Peyer's patch (tissue), 4 donors: Measurements from ENCODE around the gene NXT1. TPM values are rescaled to one million over a fixed set of nuclear protein-coding genes. Genes with fewer than 3 reads are reported as not detected.

Source experiments
- DNase-seq, 3 donors: peaks; one replicate each; pipeline ENCODE4 v3.0.0-alpha.2; 2017 to 2019
- H3K27ac ChIP-seq, 4 donors: fragments of 200-600 bp; sonication (generic); one replicate each; pipeline ENCODE4 v1.5.1; 2016 to 2019
- H3K27me3 ChIP-seq, 2 donors: fragments of 200-600 bp; sonication (generic); one replicate each; pipeline ENCODE4 v1.5.1; 2019
- H3K36me3 ChIP-seq, 3 donors: fragments of 200-600 bp; sonication (generic); one replicate each; pipeline ENCODE4 v1.5.1; 2016 to 2019
- H3K4me1 ChIP-seq, 4 donors: fragments of 200-600 bp; sonication (generic); one replicate each; pipeline ENCODE4 v1.5.1; 2016 to 2019
- H3K4me3 ChIP-seq, 4 donors: fragments of 200-600 bp; sonication (generic); 1 replicate in 3 of 4; 2 replicates in 1 of 4; pipeline ENCODE4 v1.5.1; 2016 to 2019; ENCODE audit warnings: mild to moderate bottlenecking in 1 of 4
- H3K9me3 ChIP-seq, 4 donors: fragments of 200-600 bp; sonication (generic); one replicate each; pipeline ENCODE4 v1.5.1; 2016 to 2019; ENCODE audit warnings: mild to moderate bottlenecking in 1 of 4
- POLR2A ChIP-seq, 2 donors: fragments of 450-650 bp; IDR thresholded peaks; one replicate each; pipeline ENCODE4 v1.5.1; 2017; ENCODE audit warnings: antibody characterized with exemption in 2 of 2, mild to moderate bottlenecking in 2 of 2, moderate library complexity in 2 of 2
- total RNA-seq, 4 donors: library from RNA; depleted of rRNA; stranded (reverse); fragments of >200 nt; gene quantifications; one replicate each; pipeline ENCODE4 v1.1.0, GENCODE V29; 2016
- TF ChIP-seq, protein P1 (sequence below), 6 experiments: fragments of 450-650 bp in 4 of 6; fragments of 200-600 bp in 2 of 6; sonication (generic) in 1 of 6; IDR thresholded peaks; one replicate each; pipeline ENCODE4 v1.5.1; 2017 to 2019; ENCODE audit warnings: antibody characterized with exemption in 6 of 6, mild to moderate bottlenecking in 3 of 6, moderate library complexity in 1 of 6

The NXT1 gene
- total RNA-seq, 4 donors from 2014 or later, result 5.4 to 23.1 (median 7.9) TPM

GRCh38 chr20:23337312-23337711 is 13.3 kb upstream of the NXT1 start:
- TF ChIP-seq, protein P1, sequence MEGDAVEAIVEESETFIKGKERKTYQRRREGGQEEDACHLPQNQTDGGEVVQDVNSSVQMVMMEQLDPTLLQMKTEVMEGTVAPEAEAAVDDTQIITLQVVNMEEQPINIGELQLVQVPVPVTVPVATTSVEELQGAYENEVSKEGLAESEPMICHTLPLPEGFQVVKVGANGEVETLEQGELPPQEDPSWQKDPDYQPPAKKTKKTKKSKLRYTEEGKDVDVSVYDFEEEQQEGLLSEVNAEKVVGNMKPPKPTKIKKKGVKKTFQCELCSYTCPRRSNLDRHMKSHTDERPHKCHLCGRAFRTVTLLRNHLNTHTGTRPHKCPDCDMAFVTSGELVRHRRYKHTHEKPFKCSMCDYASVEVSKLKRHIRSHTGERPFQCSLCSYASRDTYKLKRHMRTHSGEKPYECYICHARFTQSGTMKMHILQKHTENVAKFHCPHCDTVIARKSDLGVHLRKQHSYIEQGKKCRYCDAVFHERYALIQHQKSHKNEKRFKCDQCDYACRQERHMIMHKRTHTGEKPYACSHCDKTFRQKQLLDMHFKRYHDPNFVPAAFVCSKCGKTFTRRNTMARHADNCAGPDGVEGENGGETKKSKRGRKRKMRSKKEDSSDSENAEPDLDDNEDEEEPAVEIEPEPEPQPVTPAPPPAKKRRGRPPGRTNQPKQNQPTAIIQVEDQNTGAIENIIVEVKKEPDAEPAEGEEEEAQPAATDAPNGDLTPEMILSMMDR (IDR thresholded peaks at IDR 0.05), result no peak
- TF ChIP-seq POLR2A (IDR thresholded peaks at IDR 0.05), result no peak

DNA sequence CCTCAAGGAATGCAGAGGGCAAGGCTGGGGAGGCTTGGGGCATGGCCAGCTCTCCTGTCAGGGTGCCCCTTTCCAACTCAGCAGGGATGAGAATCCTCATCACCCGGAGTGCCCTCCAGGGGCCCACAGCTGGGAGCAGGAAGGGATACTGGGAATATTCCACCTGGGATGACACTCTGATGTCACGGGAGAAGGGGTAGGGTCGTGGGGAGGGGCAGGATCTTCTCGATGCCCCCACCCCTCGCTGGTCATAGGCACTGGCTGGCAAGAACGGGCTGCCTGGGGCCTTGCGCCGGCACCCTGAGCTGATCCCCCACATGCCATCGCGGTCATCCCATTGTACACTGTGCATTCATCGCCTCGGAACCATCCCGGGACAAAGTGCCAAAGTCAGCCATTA is 10.6 kb upstream of the NXT1 start:
- no peaks in the 10 kb centered on the region for H3K4me1 ChIP-seq
- no peaks in the 10 kb centered on the region for H3K27me3 ChIP-seq
- H3K36me3 ChIP-seq, result no peaks in the 10 kb centered on the region
- TF ChIP-seq, protein P1 (IDR thresholded peaks at IDR 0.05), result no peak
- H3K27ac ChIP-seq, result no peak overlapping the region
- no peak overlapping the region for H3K4me3 ChIP-seq
- DNase-seq, result no peak
- no peaks in the 10 kb centered on the region for H3K9me3 ChIP-seq

More at GRCh38 chr20:23337312-23337711, 13.3 kb upstream of the NXT1 start:
- no peaks in the 10 kb centered on the region for H3K36me3 ChIP-seq
- no peaks in the 10 kb centered on the region for H3K4me1 ChIP-seq
- no peaks in the 10 kb centered on the region for H3K9me3 ChIP-seq
- H3K27ac ChIP-seq, result no peak overlapping the region
- DNase-seq, result no peak
- H3K27me3 ChIP-seq, result no peaks in the 10 kb centered on the region
- H3K4me3 ChIP-seq, result no peak overlapping the region

DNA sequence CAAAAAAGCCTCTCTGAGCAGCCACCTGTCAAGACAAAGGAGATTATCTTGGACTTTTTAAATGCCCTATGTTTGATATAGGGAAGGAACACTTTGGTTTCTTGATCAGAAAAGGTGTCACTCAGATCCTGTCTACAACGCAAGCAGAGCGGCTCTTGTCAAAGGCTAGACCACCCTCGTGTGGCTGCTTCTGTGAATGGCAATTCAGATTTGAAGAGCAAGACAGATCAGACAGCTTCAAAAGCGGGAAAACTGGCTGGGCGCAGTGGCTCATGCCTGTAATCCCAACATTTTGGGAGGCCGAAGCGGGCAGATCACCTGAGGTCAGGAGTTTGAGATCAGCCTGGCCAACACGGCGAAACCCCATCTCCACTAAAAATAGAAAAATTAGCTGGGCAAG is 10.1 kb upstream of the NXT1 start:
- Histone ChIP-seq H3K27me3 (no peaks in the 10 kb centered on the region), H3K9me3 (no peaks in the 10 kb centered on the region), H3K4me1 (no peaks in the 10 kb centered on the region), H3K27ac (no peak overlapping the region), H3K4me3 (no peak overlapping the region), H3K36me3 (no peaks in the 10 kb centered on the region)
- DNase-seq, result peak in 1 of 3 donors; percentile 70
- TF ChIP-seq POLR2A (IDR thresholded peaks at IDR 0.05), result no peak
- TF ChIP-seq, protein P1 (IDR thresholded peaks at IDR 0.05), result peak in 4 of 6 experiments; percentile 41 to 54 (median 48)

GRCh38 chr20:23341073-23341472 is 9.5 kb upstream of the NXT1 start:
- Histone ChIP-seq H3K9me3 (no peaks in the 10 kb centered on the region), H3K4me1 (no peaks in the 10 kb centered on the region), H3K4me3 (no peak overlapping the region), H3K36me3 (no peaks in the 10 kb centered on the region), H3K27ac (no peak overlapping the region), H3K27me3 (no peaks in the 10 kb centered on the region)
- DNase-seq, result no peak
- TF ChIP-seq POLR2A (IDR thresholded peaks at IDR 0.05), result no peak
- TF ChIP-seq, protein P1 (IDR thresholded peaks at IDR 0.05), result no peak

- Histone ChIP-seq H3K36me3 (no peaks in the 10 kb centered on the region), H3K27me3 (no peaks in the 10 kb centered on the region), H3K4me3 (no peak overlapping the region), H3K9me3 (no peaks in the 10 kb centered on the region), H3K4me1 (no peaks in the 10 kb centered on the region), H3K27ac (no peak overlapping the region)
- no peak for DNase-seq
- TF ChIP-seq POLR2A (IDR thresholded peaks at IDR 0.05), result no peak
- TF ChIP-seq, protein P1 (IDR thresholded peaks at IDR 0.05), result no peak
Observed at GRCh38 chr20:23343590-23343989, 7.0 kb upstream of the NXT1 start.

DNA sequence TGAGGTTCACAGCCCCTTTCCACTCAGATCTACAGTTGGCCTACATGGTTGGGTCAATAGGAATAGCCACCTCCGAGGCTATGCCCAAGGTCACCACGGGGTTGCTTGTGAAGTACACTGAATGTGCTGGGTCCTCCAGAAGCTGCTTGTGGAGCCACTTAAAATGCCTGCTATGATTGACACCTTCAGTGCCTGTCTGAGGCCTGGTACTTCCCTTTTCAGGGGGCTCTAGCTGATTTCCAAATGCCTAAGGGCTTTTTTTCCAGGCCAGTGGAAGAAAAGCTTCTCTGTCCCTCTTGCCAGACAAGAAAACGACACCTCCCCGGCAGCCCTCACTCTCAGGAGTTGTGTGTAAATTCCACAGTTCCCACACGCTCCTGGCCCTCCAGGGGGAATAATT is 6.3 kb upstream of the NXT1 start:
- DNase-seq, result no peak

More for the DNA sequence above, 6.3 kb upstream of the NXT1 start:
- Histone ChIP-seq H3K27ac (no peak overlapping the region), H3K36me3 (no peaks in the 10 kb centered on the region), H3K9me3 (no peaks in the 10 kb centered on the region), H3K4me3 (no peak overlapping the region), H3K27me3 (no peaks in the 10 kb centered on the region), H3K4me1 (peaks cover 0 to 4% (median 3%) of the 10 kb centered on the region in 4 donors)
- no peak for TF ChIP-seq POLR2A (IDR thresholded peaks at IDR 0.05)
